Astrocyte of the cerebellum (primary cell): Measurements from ENCODE around the gene NSUN3.
"Not testable (repeated sequence)": the region's sequence is repeated elsewhere in the genome, so short reads cannot be mapped to it uniquely, and the experiment has no call there.

ENCODE experiments used
- DNase-seq: peaks from one replicate; pipeline ENCODE4 v3.0.0-alpha.2; 2011; ENCODE audit warnings: low read depth
- H3K4me3 ChIP-seq: 2 replicates; pipeline ENCODE4 v1.5.1; 2011; ENCODE audit warnings: mild to moderate bottlenecking, low read depth, low read length, moderate library complexity
- in situ Hi-C: cut with HindIII; loops from 2 replicates; pipeline ENCODE4 v1.10.0; 2017; ENCODE audit warnings: low sequenced_read_pairs
- TF ChIP-seq, protein P1 (sequence below): IDR thresholded peaks from 2 replicates; pipeline ENCODE4 v1.5.1; 2012; ENCODE audit warnings: low read length, low read depth, moderate library complexity, mild to moderate bottlenecking; ENCODE audit errors: missing control alignments

Gene NSUN3

DNA sequence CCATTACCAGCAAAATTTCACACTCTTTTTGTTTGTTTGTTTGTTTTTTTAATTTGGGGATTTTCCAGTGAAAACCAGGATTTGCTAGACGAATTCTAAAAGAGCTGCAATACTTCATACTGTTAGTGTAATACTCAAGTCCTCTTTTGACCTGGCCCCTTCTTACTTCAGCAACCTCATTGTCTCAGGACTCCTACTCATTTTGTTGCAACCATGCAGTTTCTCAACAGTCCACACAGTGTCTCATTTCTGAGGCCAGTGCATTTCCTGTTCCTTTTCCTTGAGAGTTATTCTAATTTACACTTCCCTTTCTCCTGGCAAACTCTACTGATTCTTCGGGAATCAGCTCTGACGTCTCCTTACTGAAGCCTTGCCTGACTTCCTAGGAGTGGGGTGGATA, 35.6 kb downstream of the NSUN3 start:
- in situ Hi-C loops: no loop called here
- H3K4me3 ChIP-seq: no peak overlapping the region
- TF ChIP-seq, protein P1, sequence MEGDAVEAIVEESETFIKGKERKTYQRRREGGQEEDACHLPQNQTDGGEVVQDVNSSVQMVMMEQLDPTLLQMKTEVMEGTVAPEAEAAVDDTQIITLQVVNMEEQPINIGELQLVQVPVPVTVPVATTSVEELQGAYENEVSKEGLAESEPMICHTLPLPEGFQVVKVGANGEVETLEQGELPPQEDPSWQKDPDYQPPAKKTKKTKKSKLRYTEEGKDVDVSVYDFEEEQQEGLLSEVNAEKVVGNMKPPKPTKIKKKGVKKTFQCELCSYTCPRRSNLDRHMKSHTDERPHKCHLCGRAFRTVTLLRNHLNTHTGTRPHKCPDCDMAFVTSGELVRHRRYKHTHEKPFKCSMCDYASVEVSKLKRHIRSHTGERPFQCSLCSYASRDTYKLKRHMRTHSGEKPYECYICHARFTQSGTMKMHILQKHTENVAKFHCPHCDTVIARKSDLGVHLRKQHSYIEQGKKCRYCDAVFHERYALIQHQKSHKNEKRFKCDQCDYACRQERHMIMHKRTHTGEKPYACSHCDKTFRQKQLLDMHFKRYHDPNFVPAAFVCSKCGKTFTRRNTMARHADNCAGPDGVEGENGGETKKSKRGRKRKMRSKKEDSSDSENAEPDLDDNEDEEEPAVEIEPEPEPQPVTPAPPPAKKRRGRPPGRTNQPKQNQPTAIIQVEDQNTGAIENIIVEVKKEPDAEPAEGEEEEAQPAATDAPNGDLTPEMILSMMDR: no peak
- DNase-seq: no peak

DNA sequence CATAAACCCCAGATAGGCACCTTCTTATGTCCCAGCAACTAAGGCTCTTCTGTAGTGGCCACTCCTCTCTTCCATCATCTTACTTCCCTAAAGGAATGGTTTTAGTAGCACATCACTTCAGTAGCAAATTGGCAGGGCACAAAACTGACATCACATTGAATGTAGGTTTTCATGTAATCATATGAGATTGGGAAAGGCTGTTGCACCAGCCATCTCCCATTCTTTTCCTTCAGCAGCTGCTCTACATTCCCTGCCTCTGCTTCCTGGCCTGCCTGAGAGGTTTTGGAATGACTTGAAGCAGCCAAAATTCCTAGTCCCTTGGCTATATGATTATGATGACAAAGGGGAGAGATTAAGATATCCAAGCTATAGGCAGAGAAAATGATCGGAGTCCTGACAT, 36.5 kb downstream of the NSUN3 start:
- H3K4me3 ChIP-seq: no peak overlapping the region
- in situ Hi-C loops: no loop called here
- no peak for DNase-seq
- TF ChIP-seq, protein P1: no peak

DNA sequence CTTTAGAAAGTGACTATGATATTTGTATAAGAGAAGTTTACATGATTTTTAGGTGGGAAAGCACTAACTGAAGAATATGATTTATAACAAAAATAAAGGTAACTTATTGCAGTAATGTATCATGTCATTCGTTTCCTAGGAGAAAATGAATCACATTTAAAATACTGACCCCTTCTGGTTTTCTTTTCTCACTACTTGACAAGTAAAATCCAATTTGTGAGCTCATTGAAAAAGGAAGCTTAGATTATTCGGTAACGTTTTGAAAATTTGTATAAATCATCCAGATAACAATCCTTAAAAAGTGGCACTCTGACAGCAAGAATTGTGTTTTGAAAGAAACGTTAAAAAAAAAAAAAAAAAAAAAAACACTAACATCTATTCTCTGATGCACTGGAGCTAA, 39.0 kb downstream of the NSUN3 start:
- DNase-seq: no peak
- in situ Hi-C loops: no loop called here

DNA sequence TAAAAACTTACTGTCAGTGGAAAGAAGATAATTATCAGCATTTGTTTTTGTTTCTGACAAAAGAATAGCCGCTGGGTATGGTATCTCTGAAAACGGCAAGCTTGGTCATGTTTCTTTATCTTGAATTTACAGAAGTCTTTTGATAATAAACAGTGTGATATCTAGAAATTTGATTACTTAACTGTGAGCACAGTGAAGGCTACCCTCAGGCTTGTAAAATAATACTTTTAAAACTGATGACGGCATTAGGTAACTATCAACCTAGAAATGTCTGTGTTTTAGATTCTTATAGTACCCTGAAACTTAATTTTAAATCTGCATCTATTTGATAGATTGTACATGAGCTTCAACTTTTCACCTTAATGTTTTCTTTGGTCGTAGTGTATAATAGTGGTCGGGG, 43.4 kb downstream of the NSUN3 start:
- TF ChIP-seq, protein P1: no peak
- no peak for DNase-seq
- H3K4me3 ChIP-seq: no peak overlapping the region
- in situ Hi-C loops: no loop called here

More for the DNA sequence above, 39.0 kb downstream of the NSUN3 start:
- TF ChIP-seq, protein P1: no peak
- no peak overlapping the region for H3K4me3 ChIP-seq

DNA sequence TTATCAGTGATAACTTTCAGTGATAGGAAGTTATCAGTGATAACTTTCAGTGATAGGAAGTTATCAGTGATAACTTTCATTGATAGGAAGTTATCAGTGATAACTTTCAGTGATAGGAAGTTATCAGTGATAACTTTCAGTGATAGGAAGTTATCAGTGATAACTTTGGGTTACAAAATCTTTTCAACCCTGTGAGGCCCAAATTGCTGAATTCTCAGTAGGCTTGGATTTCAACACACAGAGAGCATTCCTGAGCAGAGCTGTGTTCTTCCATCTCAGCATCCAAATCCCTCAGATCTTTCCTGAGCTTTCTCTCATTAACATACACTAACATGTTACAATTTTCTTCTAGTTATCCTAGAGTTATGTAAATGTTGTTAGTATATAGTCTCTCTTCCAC, 47.4 kb downstream of the NSUN3 start:
- H3K4me3 ChIP-seq, in situ Hi-C loops, DNase-seq: not testable (repeated sequence)

DNA sequence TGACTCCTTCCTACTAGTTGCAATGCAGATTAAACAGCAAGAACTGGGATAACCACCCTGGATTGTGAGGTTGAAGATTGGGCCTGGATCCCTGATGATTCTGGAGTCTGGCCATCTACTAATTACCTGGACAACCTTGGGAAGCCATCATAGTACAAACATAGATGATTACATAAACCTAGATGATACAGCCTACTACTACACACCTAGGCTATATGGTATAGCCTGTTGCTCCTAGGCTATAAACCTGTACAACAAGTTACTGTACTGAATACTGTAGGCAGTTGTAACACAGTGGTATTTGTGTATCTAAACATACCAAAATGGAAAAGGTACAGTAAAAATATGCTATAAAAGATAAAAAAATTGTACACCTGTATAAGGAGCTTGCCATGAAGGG, 48.0 kb downstream of the NSUN3 start:
- no peak overlapping the region for H3K4me3 ChIP-seq
- in situ Hi-C loops: no loop called here
- TF ChIP-seq, protein P1: no peak
- DNase-seq: no peak

DNA sequence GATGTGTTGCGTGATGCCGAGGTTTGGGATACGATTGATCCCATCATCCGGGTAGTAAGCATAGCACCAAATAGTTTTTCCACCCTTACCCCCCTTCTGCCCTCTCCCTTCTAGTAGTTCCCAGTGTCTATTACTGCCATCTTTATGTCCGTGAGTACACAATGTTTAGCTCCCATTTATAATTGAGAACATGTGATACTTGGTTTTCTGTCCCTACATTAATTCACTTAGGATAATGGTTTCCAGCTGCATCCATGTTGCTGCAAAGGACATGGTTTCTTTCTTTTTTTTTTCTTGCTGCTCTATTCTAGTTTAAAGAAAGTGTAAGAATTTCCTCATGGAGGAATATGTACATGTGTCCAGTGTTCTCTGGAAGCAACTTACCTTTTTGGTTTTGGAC, 51.8 kb downstream of the NSUN3 start:
- in situ Hi-C loops: no loop called here
- no peak for DNase-seq
- TF ChIP-seq, protein P1: no peak
- no peak overlapping the region for H3K4me3 ChIP-seq
